H1 (cell line): ENCODE measurements around the gene ADSS1. TPM values are rescaled to one million over a fixed set of nuclear protein-coding genes. Genes with fewer than 3 reads are reported as not detected.

Source experiments
- CTCF ChIA-PET: fragments of 300-600 bp; sonication (Branson Sonifier 250); formaldehyde crosslinking; loops from one replicate; lab custom pipeline; 2021; ENCODE audit not compliant: partially characterized antibody; lab: Charles Lee
- POLR2A ChIA-PET: fragments of 300-600 bp; sonication (Branson Sonifier 250); formaldehyde crosslinking; loops from one replicate; lab custom pipeline; 2021; ENCODE audit warnings: inconsistent platforms; ENCODE audit not compliant: partially characterized antibody; lab: Charles Lee
- DNase-seq, 2 experiments: peaks; one replicate each; pipeline versions ENCODE4 v3.0.0 to v3.0.0-alpha.2; 2010 to 2022; ENCODE audit warnings: low spot score in 2 of 2, low read depth in 1 of 2, mixed read lengths in 1 of 2
- FAIRE-seq: peaks from 2 replicates; lab custom pipeline; 2011; peaks lifted over from hg19 to GRCh38; lab: Jason Lieb, UNC
- H2AFZ ChIP-seq: 2 replicates; pipeline ENCODE4 v1.8.1; 2012; ENCODE audit warnings: low read length, inconsistent platforms
- H2AK5ac ChIP-seq: 2 replicates; pipeline ENCODE4 v1.6.1; 2013; ENCODE audit warnings: low read depth, low read length
- H2BK120ac ChIP-seq: replicated peaks from 2 replicates; pipeline ENCODE3; 2013; ENCODE audit warnings: low read depth, low read length, inconsistent platforms
- H2BK12ac ChIP-seq: 2 replicates; pipeline ENCODE4 v1.6.1; 2013; ENCODE audit warnings: low read depth, low read length
- H2BK15ac ChIP-seq: 2 replicates; pipeline ENCODE4 v1.6.1; 2013; ENCODE audit warnings: low read length
- H2BK20ac ChIP-seq: 2 replicates; pipeline ENCODE4 v1.6.1; 2013; ENCODE audit warnings: low read length
- H2BK5ac ChIP-seq: 2 replicates; pipeline ENCODE4 v1.6.1; 2013; ENCODE audit warnings: low read depth, low read length
- H3K14ac ChIP-seq: 2 replicates; pipeline ENCODE4 v1.6.1; 2013; ENCODE audit warnings: inconsistent platforms; ENCODE audit not compliant: insufficient read length
- H3K18ac ChIP-seq: 2 replicates; pipeline ENCODE4 v1.6.1; 2013; ENCODE audit warnings: low read length; ENCODE audit errors: extremely low read depth
- H3K23ac ChIP-seq: 2 replicates; pipeline ENCODE4 v1.6.1; 2013; ENCODE audit warnings: inconsistent platforms; ENCODE audit not compliant: insufficient read length
- H3K23me2 ChIP-seq: 2 replicates; pipeline ENCODE4 v1.6.1; 2013; ENCODE audit warnings: low read depth, low read length
- H3K27ac ChIP-seq: 2 replicates; pipeline ENCODE4 v1.6.1; 2011; ENCODE audit warnings: low read depth, low read length, inconsistent platforms
- H3K27me3 ChIP-seq, 4 experiments: replicated peaks in 1 of 4; 1 replicate in 1 of 4; 2 replicates in 3 of 4; pipeline versions ENCODE4 v1.6.1 to v1.8.1; 2011 to 2013; ENCODE audit warnings: low read length in 3 of 4, mild to moderate bottlenecking in 3 of 4, inconsistent platforms in 2 of 4, mixed read lengths in 2 of 4, moderate library complexity in 1 of 4; ENCODE audit not compliant: control insufficient read depth in 3 of 4, insufficient read depth in 3 of 4; ENCODE audit errors: extremely low read depth in 1 of 4
- H3K36me3 ChIP-seq, 4 experiments: 2 replicates each; pipeline versions ENCODE4 v1.6.1 to v1.8.1; 2011 to 2013; ENCODE audit warnings: mild to moderate bottlenecking in 4 of 4, low read length in 3 of 4, moderate library complexity in 2 of 4, control low read depth in 1 of 4, inconsistent platforms in 1 of 4; ENCODE audit not compliant: insufficient read depth in 4 of 4, control insufficient read depth in 2 of 4
- H3K4ac ChIP-seq: replicated peaks from 2 replicates; pipeline ENCODE3; 2013; ENCODE audit warnings: low read length, low read depth, mixed read lengths, inconsistent platforms; ENCODE audit not compliant: insufficient read length
- H3K4me1 ChIP-seq, 4 experiments: replicated peaks in 1 of 4; 1 replicate in 1 of 4; 2 replicates in 3 of 4; pipeline versions ENCODE4 v1.6.1 to v1.8.1; 2011 to 2013; ENCODE audit warnings: low read length in 3 of 4, inconsistent platforms in 2 of 4, mixed read lengths in 1 of 4; ENCODE audit not compliant: insufficient read depth in 4 of 4, control insufficient read depth in 3 of 4
- H3K4me2 ChIP-seq, 2 experiments: 2 replicates each; pipeline versions ENCODE4 v1.6.1 to v1.8.1; 2011 to 2013; ENCODE audit warnings: low read depth in 2 of 2, low read length in 2 of 2, control low read depth in 1 of 2, inconsistent platforms in 1 of 2, mild to moderate bottlenecking in 1 of 2; ENCODE audit not compliant: insufficient read depth in 1 of 2
- H3K4me3 ChIP-seq, 4 experiments: fragments of 200-600, 300-600 bp in 1 of 4; sonication (generic), shearing (Covaris generic), sonication (Bioruptor Twin) in 1 of 4; 2 replicates each; pipeline versions ENCODE4 v1.5.1 to v1.8.1; 2011 to 2016; ENCODE audit warnings: low read length in 4 of 4, low read depth in 3 of 4, control low read depth in 2 of 4, inconsistent platforms in 2 of 4, mild to moderate bottlenecking in 2 of 4, mixed read lengths in 1 of 4, moderate library complexity in 1 of 4; ENCODE audit not compliant: insufficient read depth in 2 of 4; ENCODE audit errors: extremely low read depth in 1 of 4
- H3K56ac ChIP-seq: replicated peaks from 2 replicates; pipeline ENCODE3; 2013; ENCODE audit warnings: low read depth, mild to moderate bottlenecking, mixed read lengths, low read length, inconsistent platforms; ENCODE audit not compliant: insufficient read length
- H3K79me1 ChIP-seq: 2 replicates; pipeline ENCODE4 v1.6.1; 2013; ENCODE audit warnings: low read depth, low read length, control low read depth
- H3K79me2 ChIP-seq, 2 experiments: 2 replicates each; pipeline versions ENCODE4 v1.6.1 to v1.8.1; 2012 to 2013; ENCODE audit warnings: low read length in 2 of 2, mild to moderate bottlenecking in 2 of 2, inconsistent platforms in 1 of 2; ENCODE audit not compliant: insufficient read depth in 2 of 2, control insufficient read depth in 1 of 2
- H3K9ac ChIP-seq, 4 experiments: replicated peaks in 1 of 4; 1 replicate in 1 of 4; 2 replicates in 3 of 4; pipeline versions ENCODE4 v1.6.1 to v1.8.1; 2011 to 2013; ENCODE audit warnings: low read depth in 3 of 4, low read length in 3 of 4, control low read depth in 2 of 4, mild to moderate bottlenecking in 2 of 4, moderate library complexity in 2 of 4, inconsistent platforms in 1 of 4; ENCODE audit errors: extremely low read depth in 1 of 4
- H3K9me3 ChIP-seq, 2 experiments: 2 replicates each; pipeline versions ENCODE4 v1.6.1 to v1.8.1; 2012 to 2013; ENCODE audit warnings: mild to moderate bottlenecking in 2 of 2, moderate library complexity in 2 of 2, control low read depth in 1 of 2, inconsistent platforms in 1 of 2, low read depth in 1 of 2, low read length in 1 of 2, mixed read lengths in 1 of 2; ENCODE audit not compliant: insufficient read depth in 2 of 2
- H4K20me1 ChIP-seq, 2 experiments: replicated peaks in 1 of 2; 2 replicates each; pipeline versions ENCODE3 to v1.8.1; 2011 to 2013; ENCODE audit warnings: inconsistent platforms in 2 of 2, low read length in 2 of 2, mild to moderate bottlenecking in 1 of 2; ENCODE audit not compliant: insufficient read depth in 2 of 2, control insufficient read depth in 1 of 2
- H4K5ac ChIP-seq: 2 replicates; pipeline ENCODE4 v1.6.1; 2013; ENCODE audit warnings: low read length, low read depth, mixed read lengths, inconsistent platforms; ENCODE audit not compliant: insufficient read length
- H4K8ac ChIP-seq: 2 replicates; pipeline ENCODE4 v1.8.0; 2013; ENCODE audit warnings: mild to moderate bottlenecking, moderate library complexity, low read length, inconsistent platforms; ENCODE audit not compliant: insufficient read depth; ENCODE audit errors: extremely low read depth
- H4K91ac ChIP-seq: replicated peaks from 2 replicates; pipeline ENCODE3; 2013; ENCODE audit warnings: low read length, mixed read lengths, inconsistent platforms; ENCODE audit not compliant: insufficient read length
- E2F6 ChIP-seq: IDR thresholded peaks from 2 replicates; pipeline ENCODE4 v1.6.1; 2012; ENCODE audit warnings: inconsistent platforms
- EP300 ChIP-seq, 2 experiments: IDR thresholded peaks; 1 replicate in 1 of 2; 2 replicates in 1 of 2; pipeline ENCODE4 v1.6.1; 2011 to 2012; ENCODE audit warnings: low read depth in 2 of 2, low read length in 2 of 2, mild to moderate bottlenecking in 2 of 2, borderline replicate concordance in 1 of 2, inconsistent platforms in 1 of 2, moderate library complexity in 1 of 2
- EZH2 ChIP-seq: fragments of 200-600 bp; sonication (generic); IDR thresholded peaks from 2 replicates; pipeline ENCODE4 v1.7.1; 2012; ENCODE audit warnings: low read depth, mild to moderate bottlenecking, moderate library complexity, low read length, inconsistent platforms; ENCODE audit not compliant: severe bottlenecking
- FOSL1 ChIP-seq: IDR thresholded peaks from 2 replicates; pipeline ENCODE4 v1.6.1; 2011; ENCODE audit warnings: mild to moderate bottlenecking, low read depth, low read length, moderate library complexity; ENCODE audit not compliant: insufficient read depth
- GTF2F1 ChIP-seq: IDR thresholded peaks from 2 replicates; pipeline ENCODE4 v1.6.1; 2012; ENCODE audit warnings: low read depth, low read length, improper control_type of control experiment, borderline replicate concordance
- JUN ChIP-seq: IDR thresholded peaks from 2 replicates; pipeline ENCODE4 v1.6.1; 2011; ENCODE audit warnings: low read depth, mild to moderate bottlenecking, improper control_type of control experiment, low read length
- KDM5A ChIP-seq: fragments of 200-600 bp; IDR thresholded peaks from 2 replicates; pipeline ENCODE4 v1.7.1; 2012; ENCODE audit warnings: mild to moderate bottlenecking, low read length, inconsistent platforms, mixed read lengths
- MAX ChIP-seq: IDR thresholded peaks from 2 replicates; pipeline ENCODE4 v1.6.1; 2012; ENCODE audit warnings: inconsistent platforms
- NANOG ChIP-seq: IDR thresholded peaks from 2 replicates; pipeline ENCODE4 v1.6.1; 2011; ENCODE audit warnings: low read length, low read depth, mild to moderate bottlenecking, inconsistent platforms; ENCODE audit not compliant: insufficient read depth, poor library complexity, severe bottlenecking
- RFX5 ChIP-seq: IDR thresholded peaks from 2 replicates; pipeline ENCODE4 v1.6.1; 2011; ENCODE audit warnings: low read depth, low read length, improper control_type of control experiment, borderline replicate concordance
- SRF ChIP-seq: IDR thresholded peaks from 2 replicates; pipeline ENCODE4 v1.6.1; 2011; ENCODE audit warnings: mild to moderate bottlenecking, low read depth, low read length, moderate library complexity
- TBP ChIP-seq: IDR thresholded peaks from 2 replicates; pipeline ENCODE4 v1.6.1; 2011; ENCODE audit warnings: low read depth, low read length, improper control_type of control experiment
- WGBS, 2 experiments: shearing (Covaris generic) in 1 of 2; methylation state at CpG; one replicate each; pipeline versions ENCODE4 v1.1.6 to v1.1.7; 2013 to 2015; ENCODE audit warnings: low lambda C conversion rate in 2 of 2, mixed read lengths in 2 of 2, inconsistent platforms in 1 of 2, low coverage in 1 of 2, missing lambda C conversion rate in 1 of 2; ENCODE audit not compliant: insufficient replicate concordance in 2 of 2, insufficient coverage in 1 of 2, insufficient read length in 1 of 2; ENCODE audit errors: extremely low coverage in 1 of 2, missing lambda C conversion rate in 1 of 2; 5-methylcytosine and 5-hydroxymethylcytosine counted together
- polyA plus RNA-seq, 7 experiments: library from polyadenylated mRNA; depleted of rRNA in 3 of 7; stranded (reverse) in 5 of 7; unstranded in 2 of 7; fragments of >200 nt in 5 of 7; fragments of 200-250 nt in 2 of 7; gene quantifications; 1 replicate in 5 of 7; 2 replicates in 1 of 7; 4 replicates in 1 of 7; pipeline versions ENCODE4 v1.2.1 to v1.2.3, GENCODE V29; 2011 to 2013; ENCODE audit warnings: missing spikeins in 2 of 7, mixed read lengths in 2 of 7
- total RNA-seq: library from RNA; stranded (reverse); fragmentation: NEBNext Ultra II Directional; extraction: Animal tissue kit (Norgen Biotek cat#: 25700); gene quantifications from 2 replicates; pipeline ENCODE4 v1.2.1, GENCODE V29; 2021

Gene ADSS1
- total and polyA plus RNA-seq, 2 of the 8 experiments (the other 6 are each of a cell fraction or from before 2014, with no cell fraction given): 7.1 to 7.9 TPM

- FAIRE-seq: no peak
- no peak overlapping the region for H3K9ac ChIP-seq
- DNase-seq: no peak
- no peaks in the 10 kb centered on the region for H3K79me1 ChIP-seq
- POLR2A ChIA-PET: interaction anchor here (0.9 to 3.5 kb wide), 2 partner anchors 18 to 30 kb away, joined by 4 to 10 read pairs; partner anchors contain the start of genes SIVA1 and ZBTB42
- H2BK20ac ChIP-seq: no peak overlapping the region
- no peaks in the 10 kb centered on the region for H3K23me2 ChIP-seq
- no peak overlapping the region for H2BK15ac ChIP-seq
- 93% methylated on average over 4 of the region's 4 CpGs; no CpG with 5 or more reads in 1 of the 2 experiments for WGBS, 2 experiments
- H3K79me2 ChIP-seq: no peaks in the 10 kb centered on the region
- H3K4ac ChIP-seq: no peak overlapping the region
- H2BK120ac ChIP-seq: no peak overlapping the region
- no peak overlapping the region for H3K4me3 ChIP-seq
- no peak overlapping the region for H3K56ac ChIP-seq
- no peak overlapping the region for H4K91ac ChIP-seq
- peaks cover 0 to 11% (median 8%) of the 10 kb centered on the region in 4 experiments; a peak in 6 of 7 replicates for H3K4me1 ChIP-seq
- H4K20me1 ChIP-seq: peaks cover 7 to 26% of the 10 kb centered on the region in 2 experiments
- H4K5ac ChIP-seq: no peak overlapping the region
- H3K27me3 ChIP-seq: no peaks in the 10 kb centered on the region
- peaks cover 11 to 17% of the 10 kb centered on the region in 2 experiments; a peak in 2 of 4 replicates for H3K9me3 ChIP-seq
- H2BK12ac ChIP-seq: no peak overlapping the region
- H3K14ac ChIP-seq: no peak overlapping the region
- H3K27ac ChIP-seq: no peak overlapping the region
- no peak overlapping the region for H2AK5ac ChIP-seq
- H2BK5ac ChIP-seq: no peak overlapping the region; the same call in 1 of the 2 replicates
- no peak overlapping the region for H3K18ac ChIP-seq
- peaks cover 0 to 25% (median 12%) of the 10 kb centered on the region in 4 experiments; a peak in 7 of 8 replicates for H3K36me3 ChIP-seq
- CTCF ChIA-PET: interaction anchor here (0.8 to 7.8 kb wide), 22 partner anchors 9 to 490 kb away, joined by 3 to 110 read pairs (median 7); partner anchors contain the start of gene AKT1
- H4K8ac ChIP-seq: no peak overlapping the region
- H3K4me2 ChIP-seq: no peak overlapping the region
- no peak overlapping the region for H3K23ac ChIP-seq
- H2AFZ ChIP-seq: no peak overlapping the region
- TF ChIP-seq RFX5 (no peak), EZH2 (no peak), NANOG (no peak), EP300 (IDR thresholded peaks at IDR 0.05; ENCODE audit: borderline replicate concordance in 1 of 2, low read depth in 2 of 2, low read length in 2 of 2) (no peak), E2F6 (no peak), KDM5A (no peak), FOSL1 (no peak), TBP (no peak), GTF2F1 (no peak), MAX (no peak), JUN (no peak), SRF (no peak)
Observed at GRCh38 chr14:104771374-104771773, 47.3 kb downstream of the ADSS1 start.
